GM12878 (cell line): Measurements from ENCODE around the gene USB1. TPM values are rescaled to one million over a fixed set of nuclear protein-coding genes. Genes with fewer than 3 reads are reported as not detected.

Source experiments
- ATAC-seq: fragments of 200-7000 bp; cut with Tn5 transposase; 3 replicates; pipeline ENCODE4 v1.9.1; 2020; ENCODE audit warnings: mild to moderate bottlenecking, moderate library complexity
- BruUV-seq: library from RNA; stranded (reverse); fragments of 400-500 nt; replicated peaks from 2 replicates; lab custom pipeline; 2021; lab: Mats Ljungman, UMichigan
- CTCF ChIA-PET: fragments of 300-600 bp; sonication (Branson Sonifier 250); formaldehyde crosslinking; extraction: SDS; loops from one replicate; lab custom pipeline; 2021; ENCODE audit warnings: inconsistent platforms; lab: Yijun Ruan, JAX
- POLR2A ChIA-PET: fragments of 350-600 bp; formaldehyde crosslinking; extraction: SDS; loops from one replicate; lab custom pipeline; 2021; ENCODE audit warnings: inconsistent platforms; lab: Charles Lee
- RAD21 ChIA-PET: fragments of 300-600 bp; sonication (Branson Sonifier 250); formaldehyde crosslinking; loops from one replicate; lab custom pipeline; 2023; ENCODE audit warnings: antibody characterized with exemption; ENCODE audit not compliant: unreplicated experiment; lab: Charles Lee
- SMC1A ChIA-PET: fragments of 300-600 bp; sonication (Branson Sonifier 250); formaldehyde crosslinking; loops from one replicate; lab custom pipeline; 2023; ENCODE audit not compliant: unreplicated experiment, uncharacterized antibody; lab: Charles Lee
- DNase-seq: peaks from one replicate; pipeline ENCODE4 v3.0.0-alpha.2; 2011; ENCODE audit warnings: low read depth, low spot score
- FAIRE-seq: peaks from 3 replicates; lab custom pipeline; 2011; peaks lifted over from hg19 to GRCh38; lab: Jason Lieb, UNC
- H2AFZ ChIP-seq: 2 replicates; pipeline ENCODE4 v1.6.0; 2011; ENCODE audit warnings: low read depth, low read length, control low read depth; ENCODE audit not compliant: control insufficient read depth
- H3K27ac ChIP-seq: 2 replicates; pipeline ENCODE4 v1.5.1; 2011; ENCODE audit warnings: control low read depth; ENCODE audit not compliant: control insufficient read depth, insufficient read depth
- H3K27me3 ChIP-seq, 2 experiments: replicated peaks in 1 of 2; 2 replicates each; pipeline versions ENCODE4 v1.6.0 to v1.6.1; 2011; ENCODE audit warnings: low read length in 1 of 2; ENCODE audit not compliant: control insufficient read depth in 2 of 2, insufficient read depth in 2 of 2
- H3K36me3 ChIP-seq, 2 experiments: 2 replicates each; pipeline ENCODE4 v1.5.1; 2011; ENCODE audit warnings: low read length in 1 of 2; ENCODE audit not compliant: control insufficient read depth in 2 of 2, insufficient read depth in 2 of 2
- H3K4me1 ChIP-seq: 2 replicates; pipeline ENCODE4 v1.6.1; 2011; ENCODE audit warnings: mild to moderate bottlenecking, low read length, moderate library complexity, mixed read lengths; ENCODE audit not compliant: control insufficient read depth, insufficient read depth
- H3K4me2 ChIP-seq: 2 replicates; pipeline ENCODE4 v1.6.0; 2011; ENCODE audit warnings: control low read depth; ENCODE audit not compliant: control insufficient read depth, insufficient read depth
- H3K4me3 ChIP-seq: fragments of 200-600 bp; sonication (generic); 2 replicates; pipeline ENCODE4 v1.5.1; 2016
- H3K79me2 ChIP-seq: 2 replicates; pipeline ENCODE4 v1.6.0; 2011; ENCODE audit warnings: low read length; ENCODE audit not compliant: control insufficient read depth, insufficient read depth
- H3K9ac ChIP-seq: 2 replicates; pipeline ENCODE4 v1.8.0; 2011; ENCODE audit warnings: low read length, control low read depth, mixed read lengths; ENCODE audit not compliant: control insufficient read depth, insufficient read depth
- H3K9me3 ChIP-seq: replicated peaks from 3 replicates; pipeline ENCODE4 v1.5.1; 2011; ENCODE audit warnings: mild to moderate bottlenecking, low read length; ENCODE audit not compliant: control insufficient read depth, insufficient read depth
- H4K20me1 ChIP-seq: 2 replicates; pipeline ENCODE4 v1.6.0; 2011; ENCODE audit not compliant: control insufficient read depth, insufficient read depth
- ATF7 ChIP-seq: fragments of 450-650 bp; IDR thresholded peaks from 2 replicates; pipeline ENCODE4 v1.6.1; 2016; ENCODE audit warnings: low read depth, mild to moderate bottlenecking
- CBFB ChIP-seq: IDR thresholded peaks from 2 replicates; pipeline ENCODE4 v1.6.1; 2016; ENCODE audit warnings: antibody characterized with exemption, low read depth
- CEBPB ChIP-seq, 2 experiments: fragments of 150-350 bp in 1 of 2; IDR thresholded peaks; 2 replicates each; pipeline ENCODE4 v1.6.1; 2012 to 2014; ENCODE audit warnings: low read depth in 2 of 2, low read length in 2 of 2, borderline replicate concordance in 1 of 2, inconsistent platforms in 1 of 2
- CREB1 ChIP-seq: IDR thresholded peaks from 2 replicates; pipeline ENCODE4 v1.6.1; 2012; ENCODE audit warnings: low read depth, mild to moderate bottlenecking, inconsistent platforms
- ELK1 ChIP-seq: IDR thresholded peaks from 2 replicates; pipeline ENCODE4 v1.6.1; 2012; ENCODE audit warnings: low read depth, low read length, improper control_type of control experiment
- FOXM1 ChIP-seq: IDR thresholded peaks from 2 replicates; pipeline ENCODE4 v1.6.1; 2012; ENCODE audit warnings: low read depth, mild to moderate bottlenecking, inconsistent platforms, low read length, moderate library complexity
- HCFC1 ChIP-seq: fragments of 150-350 bp; IDR thresholded peaks from 2 replicates; pipeline ENCODE4 v1.6.1; 2014; ENCODE audit warnings: low read length
- SMARCA5 ChIP-seq: fragments of 450-650 bp; IDR thresholded peaks from 2 replicates; pipeline ENCODE4 v1.6.1; 2017; ENCODE audit warnings: mild to moderate bottlenecking
- ZNF622 ChIP-seq: fragments of 450-650 bp; IDR thresholded peaks from 2 replicates; pipeline ENCODE4 v1.6.1; 2017; ENCODE audit warnings: mild to moderate bottlenecking, inconsistent platforms
- WGBS: methylation state at CpG from one replicate; pipeline ENCODE4 v1.1.6; 2016; ENCODE audit warnings: low lambda C conversion rate; ENCODE audit not compliant: insufficient replicate concordance, insufficient coverage; ENCODE audit errors: missing lambda C conversion rate; 5-methylcytosine and 5-hydroxymethylcytosine counted together
- in situ Hi-C: fragments of 300-500 bp; cut with MboI; formaldehyde crosslinking; loops from 9 replicates; pipeline ENCODE4 v1.14.3; 2018; ENCODE audit warnings: mixed read lengths
- intact Hi-C: fragments of 100-400 bp; cut with micrococcal nuclease; formaldehyde crosslinking; loops from one replicate; pipeline ENCODE4 v1.14.2; 2022; ENCODE audit not compliant: unreplicated experiment
- polyA plus RNA-seq, 11 experiments: library from polyadenylated mRNA; depleted of rRNA in 4 of 11; unstranded in 6 of 11; stranded (reverse) in 5 of 11; fragments of >200 nt; fragmentation: Nextera tagmentation in 4 of 11; fragmentation: Illumina TruSeq in 1 of 11; extraction: Ambion mirVana in 4 of 11; extraction: Trizol in 1 of 11; gene quantifications; 1 replicate in 1 of 11; 2 replicates in 10 of 11; pipeline versions ENCODE4 v1.2.1 to v1.2.3, GENCODE V29; 2011 to 2016; ENCODE audit warnings: inconsistent platforms in 2 of 11, missing spikeins in 2 of 11, low read depth in 1 of 11
- total RNA-seq, 4 experiments: library from RNA; depleted of rRNA in 3 of 4; stranded (reverse); fragments of >200 nt in 3 of 4; fragmentation: Illumina TruSeq in 1 of 4; extraction: Trizol in 1 of 4; gene quantifications; 2 replicates each; pipeline versions ENCODE4 v1.2.1 to v1.2.3, GENCODE V29; 2013 to 2021
- TF ChIP-seq, protein P1 (sequence below): fragments of 450-650 bp; IDR thresholded peaks from 2 replicates; pipeline ENCODE4 v1.6.1; 2017; ENCODE audit warnings: mild to moderate bottlenecking, low read depth, inconsistent platforms; ENCODE audit not compliant: poor library complexity, severe bottlenecking
- TF ChIP-seq, protein P2 (sequence below): IDR thresholded peaks from 2 replicates; pipeline ENCODE4 v1.6.1; 2012; ENCODE audit warnings: improper control_type of control experiment, low read depth, low read length; ENCODE audit not compliant: insufficient replicate concordance
- TF ChIP-seq, protein P3 (sequence below): fragments of 450-650 bp; IDR thresholded peaks from 2 replicates; pipeline ENCODE4 v1.6.1; 2017; ENCODE audit warnings: low read depth, mild to moderate bottlenecking, moderate library complexity

Gene USB1
- total and polyA plus RNA-seq, 10 of the 15 experiments (the other 5 are each of a cell fraction or from before 2014, with no cell fraction given), result 7.9 to 72.2 (median 41.6) TPM

GRCh38 chr16:57994361-57994760, 6.8 kb upstream of the USB1 start:
- CTCF ChIA-PET, result interaction anchor here (0.6 kb wide), 1 partner anchor 112 kb away, joined by 3 read pairs; no protein-coding TSS in a partner anchor
- no peak overlapping the region for H3K4me2 ChIP-seq
- no peak for DNase-seq
- BruUV-seq, result no TSS peak
- H2AFZ ChIP-seq, result no peak overlapping the region
- H3K4me3 ChIP-seq, result no peak overlapping the region
- TF ChIP-seq CEBPB (IDR thresholded peaks at IDR 0.05; ENCODE audit: borderline replicate concordance in 1 of 2, low read depth in 2 of 2, low read length in 2 of 2) (no peak), FOXM1 (no peak), CREB1 (no peak), ELK1 (no peak), HCFC1 (no peak), ATF7 (no peak), ZNF622 (no peak), CBFB (no peak), SMARCA5 (no peak)
- TF ChIP-seq, protein P1, sequence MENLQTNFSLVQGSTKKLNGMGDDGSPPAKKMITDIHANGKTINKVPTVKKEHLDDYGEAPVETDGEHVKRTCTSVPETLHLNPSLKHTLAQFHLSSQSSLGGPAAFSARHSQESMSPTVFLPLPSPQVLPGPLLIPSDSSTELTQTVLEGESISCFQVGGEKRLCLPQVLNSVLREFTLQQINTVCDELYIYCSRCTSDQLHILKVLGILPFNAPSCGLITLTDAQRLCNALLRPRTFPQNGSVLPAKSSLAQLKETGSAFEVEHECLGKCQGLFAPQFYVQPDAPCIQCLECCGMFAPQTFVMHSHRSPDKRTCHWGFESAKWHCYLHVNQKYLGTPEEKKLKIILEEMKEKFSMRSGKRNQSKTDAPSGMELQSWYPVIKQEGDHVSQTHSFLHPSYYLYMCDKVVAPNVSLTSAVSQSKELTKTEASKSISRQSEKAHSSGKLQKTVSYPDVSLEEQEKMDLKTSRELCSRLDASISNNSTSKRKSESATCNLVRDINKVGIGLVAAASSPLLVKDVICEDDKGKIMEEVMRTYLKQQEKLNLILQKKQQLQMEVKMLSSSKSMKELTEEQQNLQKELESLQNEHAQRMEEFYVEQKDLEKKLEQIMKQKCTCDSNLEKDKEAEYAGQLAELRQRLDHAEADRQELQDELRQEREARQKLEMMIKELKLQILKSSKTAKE, result no peak
- TF ChIP-seq, protein P2, sequence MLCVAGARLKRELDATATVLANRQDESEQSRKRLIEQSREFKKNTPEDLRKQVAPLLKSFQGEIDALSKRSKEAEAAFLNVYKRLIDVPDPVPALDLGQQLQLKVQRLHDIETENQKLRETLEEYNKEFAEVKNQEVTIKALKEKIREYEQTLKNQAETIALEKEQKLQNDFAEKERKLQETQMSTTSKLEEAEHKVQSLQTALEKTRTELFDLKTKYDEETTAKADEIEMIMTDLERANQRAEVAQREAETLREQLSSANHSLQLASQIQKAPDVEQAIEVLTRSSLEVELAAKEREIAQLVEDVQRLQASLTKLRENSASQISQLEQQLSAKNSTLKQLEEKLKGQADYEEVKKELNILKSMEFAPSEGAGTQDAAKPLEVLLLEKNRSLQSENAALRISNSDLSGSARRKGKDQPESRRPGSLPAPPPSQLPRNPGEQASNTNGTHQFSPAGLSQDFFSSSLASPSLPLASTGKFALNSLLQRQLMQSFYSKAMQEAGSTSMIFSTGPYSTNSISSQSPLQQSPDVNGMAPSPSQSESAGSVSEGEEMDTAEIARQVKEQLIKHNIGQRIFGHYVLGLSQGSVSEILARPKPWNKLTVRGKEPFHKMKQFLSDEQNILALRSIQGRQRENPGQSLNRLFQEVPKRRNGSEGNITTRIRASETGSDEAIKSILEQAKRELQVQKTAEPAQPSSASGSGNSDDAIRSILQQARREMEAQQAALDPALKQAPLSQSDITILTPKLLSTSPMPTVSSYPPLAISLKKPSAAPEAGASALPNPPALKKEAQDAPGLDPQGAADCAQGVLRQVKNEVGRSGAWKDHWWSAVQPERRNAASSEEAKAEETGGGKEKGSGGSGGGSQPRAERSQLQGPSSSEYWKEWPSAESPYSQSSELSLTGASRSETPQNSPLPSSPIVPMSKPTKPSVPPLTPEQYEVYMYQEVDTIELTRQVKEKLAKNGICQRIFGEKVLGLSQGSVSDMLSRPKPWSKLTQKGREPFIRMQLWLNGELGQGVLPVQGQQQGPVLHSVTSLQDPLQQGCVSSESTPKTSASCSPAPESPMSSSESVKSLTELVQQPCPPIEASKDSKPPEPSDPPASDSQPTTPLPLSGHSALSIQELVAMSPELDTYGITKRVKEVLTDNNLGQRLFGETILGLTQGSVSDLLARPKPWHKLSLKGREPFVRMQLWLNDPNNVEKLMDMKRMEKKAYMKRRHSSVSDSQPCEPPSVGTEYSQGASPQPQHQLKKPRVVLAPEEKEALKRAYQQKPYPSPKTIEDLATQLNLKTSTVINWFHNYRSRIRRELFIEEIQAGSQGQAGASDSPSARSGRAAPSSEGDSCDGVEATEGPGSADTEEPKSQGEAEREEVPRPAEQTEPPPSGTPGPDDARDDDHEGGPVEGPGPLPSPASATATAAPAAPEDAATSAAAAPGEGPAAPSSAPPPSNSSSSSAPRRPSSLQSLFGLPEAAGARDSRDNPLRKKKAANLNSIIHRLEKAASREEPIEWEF, result no peak
- TF ChIP-seq, protein P3, sequence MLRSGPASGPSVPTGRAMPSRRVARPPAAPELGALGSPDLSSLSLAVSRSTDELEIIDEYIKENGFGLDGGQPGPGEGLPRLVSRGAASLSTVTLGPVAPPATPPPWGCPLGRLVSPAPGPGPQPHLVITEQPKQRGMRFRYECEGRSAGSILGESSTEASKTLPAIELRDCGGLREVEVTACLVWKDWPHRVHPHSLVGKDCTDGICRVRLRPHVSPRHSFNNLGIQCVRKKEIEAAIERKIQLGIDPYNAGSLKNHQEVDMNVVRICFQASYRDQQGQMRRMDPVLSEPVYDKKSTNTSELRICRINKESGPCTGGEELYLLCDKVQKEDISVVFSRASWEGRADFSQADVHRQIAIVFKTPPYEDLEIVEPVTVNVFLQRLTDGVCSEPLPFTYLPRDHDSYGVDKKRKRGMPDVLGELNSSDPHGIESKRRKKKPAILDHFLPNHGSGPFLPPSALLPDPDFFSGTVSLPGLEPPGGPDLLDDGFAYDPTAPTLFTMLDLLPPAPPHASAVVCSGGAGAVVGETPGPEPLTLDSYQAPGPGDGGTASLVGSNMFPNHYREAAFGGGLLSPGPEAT, result no peak
- TF ChIP-seq, all 136 proteins: peak for 0
- FAIRE-seq (no peak), ATAC-seq (no peak)
- Histone ChIP-seq H3K36me3 (no peaks in the 10 kb centered on the region; a peak in 1 of 4 replicates), H3K4me1 (peaks cover 5% of the 10 kb centered on the region), H3K79me2 (no peaks in the 10 kb centered on the region), H3K27ac (no peak overlapping the region), H3K9me3 (no peaks in the 10 kb centered on the region), H3K27me3 (no peaks in the 10 kb centered on the region), H4K20me1 (no peaks in the 10 kb centered on the region), H3K9ac (no peak overlapping the region)
- in situ Hi-C loops (no loop called here), intact Hi-C loops (no loop called here)
- ChIA-PET POLR2A (no interaction called here), SMC1A (no interaction called here), RAD21 (no interaction called here)
- 97% methylated on average over 4 of the region's 4 CpGs for WGBS
